GM13977 (cell line): ENCODE results near the gene CYTH4.

Experiments used
- DNase-seq: peaks from one replicate; pipeline ENCODE4 v3.0.0; 2012; ENCODE audit warnings: low spot score
- in situ Hi-C: fragments of 300-500 bp; cut with MboI; formaldehyde crosslinking; loops from one replicate; pipeline ENCODE4 v1.12.0; 2022; ENCODE audit warnings: low sequenced_read_pairs, low pct_unique_long_range_greater_than_20kb, mixed read lengths, inconsistent platforms; ENCODE audit not compliant: unreplicated experiment
- TF ChIP-seq, protein P1 (sequence below): IDR thresholded peaks from 2 replicates; pipeline ENCODE4 v1.5.1; 2012; ENCODE audit warnings: mild to moderate bottlenecking, control low read depth; ENCODE audit not compliant: insufficient read depth; ENCODE audit errors: extremely low read depth, missing control alignments

Gene CYTH4

GRCh38 chr22:37253126-37253660, 29.1 kb upstream of the CYTH4 start:
- no peak for DNase-seq
- in situ Hi-C loops = no loop called here
- TF ChIP-seq, protein P1, sequence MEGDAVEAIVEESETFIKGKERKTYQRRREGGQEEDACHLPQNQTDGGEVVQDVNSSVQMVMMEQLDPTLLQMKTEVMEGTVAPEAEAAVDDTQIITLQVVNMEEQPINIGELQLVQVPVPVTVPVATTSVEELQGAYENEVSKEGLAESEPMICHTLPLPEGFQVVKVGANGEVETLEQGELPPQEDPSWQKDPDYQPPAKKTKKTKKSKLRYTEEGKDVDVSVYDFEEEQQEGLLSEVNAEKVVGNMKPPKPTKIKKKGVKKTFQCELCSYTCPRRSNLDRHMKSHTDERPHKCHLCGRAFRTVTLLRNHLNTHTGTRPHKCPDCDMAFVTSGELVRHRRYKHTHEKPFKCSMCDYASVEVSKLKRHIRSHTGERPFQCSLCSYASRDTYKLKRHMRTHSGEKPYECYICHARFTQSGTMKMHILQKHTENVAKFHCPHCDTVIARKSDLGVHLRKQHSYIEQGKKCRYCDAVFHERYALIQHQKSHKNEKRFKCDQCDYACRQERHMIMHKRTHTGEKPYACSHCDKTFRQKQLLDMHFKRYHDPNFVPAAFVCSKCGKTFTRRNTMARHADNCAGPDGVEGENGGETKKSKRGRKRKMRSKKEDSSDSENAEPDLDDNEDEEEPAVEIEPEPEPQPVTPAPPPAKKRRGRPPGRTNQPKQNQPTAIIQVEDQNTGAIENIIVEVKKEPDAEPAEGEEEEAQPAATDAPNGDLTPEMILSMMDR = no peak

GRCh38 chr22:37254209-37254866, 28.0 kb upstream of the CYTH4 start:
- DNase-seq = no peak
- in situ Hi-C loops = no loop called here

GRCh38 chr22:37254867-37255233, 27.5 kb upstream of the CYTH4 start:
- no peak for DNase-seq
- in situ Hi-C loops = no loop called here
- TF ChIP-seq, protein P1 = no peak

More at GRCh38 chr22:37254209-37254866, 28.0 kb upstream of the CYTH4 start:
- TF ChIP-seq, protein P1 = no peak

GRCh38 chr22:37255558-37256006, 26.7 kb upstream of the CYTH4 start:
- TF ChIP-seq, protein P1 = no peak
- in situ Hi-C loops = no loop called here
- no peak for DNase-seq

- no peak for DNase-seq
- in situ Hi-C loops = no loop called here
- TF ChIP-seq, protein P1 = no peak
Observed at GRCh38 chr22:37256075-37256726, 26.1 kb upstream of the CYTH4 start.

DNA sequence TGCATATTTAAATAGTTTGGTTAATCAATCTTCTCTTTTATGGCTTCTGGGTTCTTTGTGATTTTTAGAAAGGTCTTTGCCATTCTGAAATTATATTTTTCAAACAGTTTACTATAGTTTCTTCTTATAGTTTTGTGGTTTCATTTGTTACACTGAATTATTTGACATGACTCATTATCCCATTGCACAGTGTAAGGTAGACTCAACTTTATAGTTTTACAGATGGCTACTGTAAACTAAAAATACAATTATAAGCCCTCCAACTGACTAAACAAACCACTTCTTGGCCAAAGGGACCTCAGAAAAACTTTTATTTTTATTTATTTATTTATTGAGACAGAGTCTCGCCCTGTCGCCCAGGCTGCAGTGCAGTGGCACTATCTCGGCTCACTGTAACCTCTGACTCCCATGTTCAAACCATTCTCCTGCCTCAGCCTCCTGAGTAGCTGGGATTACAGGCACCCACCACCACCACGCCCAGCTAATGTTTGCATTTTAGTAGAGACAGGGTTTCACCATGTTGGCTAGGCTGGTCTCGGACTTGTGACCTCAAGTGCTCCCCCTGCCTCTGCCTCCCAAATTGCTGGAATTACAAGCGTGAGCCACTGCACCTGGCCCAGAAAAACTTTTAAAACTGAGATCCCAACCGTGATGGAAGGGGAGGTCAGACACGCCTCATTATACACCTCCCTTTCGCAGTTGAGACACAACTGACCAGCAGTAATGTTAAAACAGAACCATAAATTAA, 24.1 kb upstream of the CYTH4 start:
- TF ChIP-seq, protein P1 = no peak
- DNase-seq = no peak
- in situ Hi-C loops = no loop called here
